ENCODE measurements around the gene IL12RB1.
"Not testable (repeated sequence)": the region's sequence is repeated elsewhere in the genome, so short reads cannot be mapped to it uniquely, and the experiment has no call there.

Gene IL12RB1

DNA sequence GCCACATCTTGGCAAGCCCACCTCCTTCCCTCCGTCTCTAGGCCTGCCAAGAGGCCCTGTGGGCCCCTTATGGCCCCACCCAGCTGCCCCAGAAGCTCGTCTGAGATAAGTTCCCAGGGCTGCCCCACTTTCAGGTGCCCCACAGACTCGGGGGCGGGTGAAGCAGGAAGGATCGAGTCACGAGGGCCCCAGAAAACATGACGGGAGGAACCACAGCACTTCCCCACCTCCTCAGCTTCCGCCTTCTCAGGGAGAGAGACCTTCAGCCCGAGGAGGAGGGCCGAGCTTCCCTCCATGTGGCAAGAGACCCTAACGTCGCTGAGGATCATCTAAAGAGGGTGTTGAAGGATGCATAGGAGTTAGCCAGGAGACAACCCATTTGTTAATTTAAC, 4.5 kb upstream of the IL12RB1 start:
- ATAC-seq (ENCODE audit: insufficient read depth, low read depth) (no peak), DNase-seq (peak; percentile 55)
- Histone ChIP-seq H4K20me1 (ENCODE audit: insufficient read depth, low read length) (no peaks in the 10 kb centered on the region), H3K4me1 (ENCODE audit: insufficient read depth, low read length) (peaks cover 14% of the 10 kb centered on the region), H3K27me3 (ENCODE audit: insufficient read depth, low read length, poor library complexity) (no peaks in the 10 kb centered on the region), H2AFZ (ENCODE audit: low read depth, low read length) (no peak overlapping the region), H3K36me3 (ENCODE audit: insufficient read depth, low read length) (no peaks in the 10 kb centered on the region), H3K9me3 (ENCODE audit: insufficient read depth, low read length, severe bottlenecking) (no peaks in the 10 kb centered on the region), H3K79me2 (ENCODE audit: insufficient read depth, low read length) (no peaks in the 10 kb centered on the region), H3K9ac (ENCODE audit: low read depth, low read length) (no peak overlapping the region), H3K4me2 (ENCODE audit: insufficient read depth, low read length) (no peak overlapping the region), H3K27ac (ENCODE audit: low read length) (no peak overlapping the region), H3K4me3 (ENCODE audit: low read depth in 1 of 2, low read length in 2 of 2) (no peak overlapping the region)
- TF ChIP-seq, protein P1, sequence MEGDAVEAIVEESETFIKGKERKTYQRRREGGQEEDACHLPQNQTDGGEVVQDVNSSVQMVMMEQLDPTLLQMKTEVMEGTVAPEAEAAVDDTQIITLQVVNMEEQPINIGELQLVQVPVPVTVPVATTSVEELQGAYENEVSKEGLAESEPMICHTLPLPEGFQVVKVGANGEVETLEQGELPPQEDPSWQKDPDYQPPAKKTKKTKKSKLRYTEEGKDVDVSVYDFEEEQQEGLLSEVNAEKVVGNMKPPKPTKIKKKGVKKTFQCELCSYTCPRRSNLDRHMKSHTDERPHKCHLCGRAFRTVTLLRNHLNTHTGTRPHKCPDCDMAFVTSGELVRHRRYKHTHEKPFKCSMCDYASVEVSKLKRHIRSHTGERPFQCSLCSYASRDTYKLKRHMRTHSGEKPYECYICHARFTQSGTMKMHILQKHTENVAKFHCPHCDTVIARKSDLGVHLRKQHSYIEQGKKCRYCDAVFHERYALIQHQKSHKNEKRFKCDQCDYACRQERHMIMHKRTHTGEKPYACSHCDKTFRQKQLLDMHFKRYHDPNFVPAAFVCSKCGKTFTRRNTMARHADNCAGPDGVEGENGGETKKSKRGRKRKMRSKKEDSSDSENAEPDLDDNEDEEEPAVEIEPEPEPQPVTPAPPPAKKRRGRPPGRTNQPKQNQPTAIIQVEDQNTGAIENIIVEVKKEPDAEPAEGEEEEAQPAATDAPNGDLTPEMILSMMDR (IDR thresholded peaks at IDR 0.05; ENCODE audit: borderline replicate concordance, extremely low read depth, low read length, poor library complexity, severe bottlenecking) = no peak
- no peak for TF ChIP-seq EZH2 (IDR thresholded peaks at IDR 0.05; ENCODE audit: borderline replicate concordance, low read depth, low read length, severe bottlenecking)

- Histone ChIP-seq H3K4me3 (ENCODE audit: low read depth in 1 of 2, low read length in 2 of 2) (no peak overlapping the region), H3K27ac (ENCODE audit: low read length) (no peak overlapping the region), H2AFZ (ENCODE audit: low read depth, low read length) (no peak overlapping the region), H4K20me1 (ENCODE audit: insufficient read depth, low read length) (no peaks in the 10 kb centered on the region), H3K27me3 (ENCODE audit: insufficient read depth, low read length, poor library complexity) (no peaks in the 10 kb centered on the region), H3K36me3 (ENCODE audit: insufficient read depth, low read length) (no peaks in the 10 kb centered on the region), H3K9me3 (ENCODE audit: insufficient read depth, low read length, severe bottlenecking) (no peaks in the 10 kb centered on the region), H3K4me2 (ENCODE audit: insufficient read depth, low read length) (no peak overlapping the region), H3K9ac (ENCODE audit: low read depth, low read length) (no peak overlapping the region), H3K4me1 (ENCODE audit: insufficient read depth, low read length) (peaks cover 15% of the 10 kb centered on the region), H3K79me2 (ENCODE audit: insufficient read depth, low read length) (no peaks in the 10 kb centered on the region)
- DNase-seq (no peak), ATAC-seq (ENCODE audit: insufficient read depth, low read depth) (no peak)
- TF ChIP-seq, protein P1 (IDR thresholded peaks at IDR 0.05; ENCODE audit: borderline replicate concordance, extremely low read depth, low read length, poor library complexity, severe bottlenecking) = no peak
- TF ChIP-seq EZH2 (IDR thresholded peaks at IDR 0.05; ENCODE audit: borderline replicate concordance, low read depth, low read length, severe bottlenecking) = no peak
These were observed 3.9 kb upstream of the IL12RB1 start for GRCh38 chr19:18090545-18091216.

GRCh38 chr19:18089726-18090125, 3.0 kb upstream of the IL12RB1 start:
- DNase-seq (no peak), ATAC-seq (ENCODE audit: insufficient read depth, low read depth) (no peak)
- Histone ChIP-seq H3K27me3 (ENCODE audit: insufficient read depth, low read length, poor library complexity) (no peaks in the 10 kb centered on the region), H3K27ac (ENCODE audit: low read length) (no peak overlapping the region), H2AFZ (ENCODE audit: low read depth, low read length) (no peak overlapping the region), H3K9me3 (ENCODE audit: insufficient read depth, low read length, severe bottlenecking) (no peaks in the 10 kb centered on the region), H3K79me2 (ENCODE audit: insufficient read depth, low read length) (no peaks in the 10 kb centered on the region), H3K36me3 (ENCODE audit: insufficient read depth, low read length) (no peaks in the 10 kb centered on the region), H3K4me3 (ENCODE audit: low read depth in 1 of 2, low read length in 2 of 2) (no peak overlapping the region), H4K20me1 (ENCODE audit: insufficient read depth, low read length) (no peaks in the 10 kb centered on the region), H3K4me2 (ENCODE audit: insufficient read depth, low read length) (no peak overlapping the region), H3K4me1 (ENCODE audit: insufficient read depth, low read length) (peaks cover 15% of the 10 kb centered on the region), H3K9ac (ENCODE audit: low read depth, low read length) (no peak overlapping the region)
- TF ChIP-seq EZH2 (IDR thresholded peaks at IDR 0.05; ENCODE audit: borderline replicate concordance, low read depth, low read length, severe bottlenecking) = no peak
- TF ChIP-seq, protein P1 (IDR thresholded peaks at IDR 0.05; ENCODE audit: borderline replicate concordance, extremely low read depth, low read length, poor library complexity, severe bottlenecking) = no peak

- H3K79me2 ChIP-seq (ENCODE audit: insufficient read depth, low read length); H3K9ac ChIP-seq (ENCODE audit: low read depth, low read length); H3K27ac ChIP-seq (ENCODE audit: low read length); H4K20me1 ChIP-seq (ENCODE audit: insufficient read depth, low read length); H3K4me3 ChIP-seq (ENCODE audit: low read depth in 1 of 2, low read length in 2 of 2); DNase-seq; ATAC-seq (ENCODE audit: insufficient read depth, low read depth); H3K4me2 ChIP-seq (ENCODE audit: insufficient read depth, low read length); H3K27me3 ChIP-seq (ENCODE audit: insufficient read depth, low read length, poor library complexity); H2AFZ ChIP-seq (ENCODE audit: low read depth, low read length); H3K36me3 ChIP-seq (ENCODE audit: insufficient read depth, low read length); H3K9me3 ChIP-seq (ENCODE audit: insufficient read depth, low read length, severe bottlenecking): not testable (repeated sequence)
- H3K4me1 ChIP-seq (ENCODE audit: insufficient read depth, low read length) = peaks cover 15% of the 10 kb centered on the region
These were observed 2.4 kb upstream of the IL12RB1 start for GRCh38 chr19:18089096-18089541.
